GM20000 (cell line): Measurements from ENCODE around the gene PIGBOS1.
A peak's percentile ranks its signal among the peaks of the same experiment; 100 is the strongest.

Experiments used
- DNase-seq: peaks from one replicate; pipeline ENCODE4 v3.0.0; 2012; ENCODE audit warnings: low spot score
- TF ChIP-seq, protein P1 (sequence below): IDR thresholded peaks from 2 replicates; pipeline ENCODE4 v1.5.1; 2012; ENCODE audit warnings: mild to moderate bottlenecking, control low read depth; ENCODE audit errors: extremely low read depth, missing control alignments

PIGBOS1 gene

DNA sequence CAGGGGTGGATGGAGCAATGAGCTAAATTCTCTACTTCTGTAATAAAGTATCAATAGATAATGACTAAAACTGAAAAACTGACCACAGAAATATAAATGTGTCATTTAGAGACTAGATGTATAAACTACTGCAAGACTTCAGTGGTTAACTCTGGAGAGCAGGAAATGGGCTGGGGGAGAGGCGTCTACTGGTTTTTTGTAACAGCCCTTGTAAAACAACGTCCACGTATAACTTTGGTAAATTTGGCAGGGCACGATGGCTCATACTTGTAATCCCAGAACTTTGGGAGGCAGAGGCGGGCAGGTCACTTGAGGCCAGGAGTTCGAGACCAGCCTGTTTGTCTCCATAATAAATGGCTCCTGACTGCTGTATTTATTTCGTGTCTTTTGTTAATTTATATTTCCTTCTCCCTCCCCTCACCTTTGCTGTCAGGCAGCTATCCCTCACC lies 41.8 kb downstream of the PIGBOS1 start:
- DNase-seq: peak; percentile 69
- TF ChIP-seq, protein P1, sequence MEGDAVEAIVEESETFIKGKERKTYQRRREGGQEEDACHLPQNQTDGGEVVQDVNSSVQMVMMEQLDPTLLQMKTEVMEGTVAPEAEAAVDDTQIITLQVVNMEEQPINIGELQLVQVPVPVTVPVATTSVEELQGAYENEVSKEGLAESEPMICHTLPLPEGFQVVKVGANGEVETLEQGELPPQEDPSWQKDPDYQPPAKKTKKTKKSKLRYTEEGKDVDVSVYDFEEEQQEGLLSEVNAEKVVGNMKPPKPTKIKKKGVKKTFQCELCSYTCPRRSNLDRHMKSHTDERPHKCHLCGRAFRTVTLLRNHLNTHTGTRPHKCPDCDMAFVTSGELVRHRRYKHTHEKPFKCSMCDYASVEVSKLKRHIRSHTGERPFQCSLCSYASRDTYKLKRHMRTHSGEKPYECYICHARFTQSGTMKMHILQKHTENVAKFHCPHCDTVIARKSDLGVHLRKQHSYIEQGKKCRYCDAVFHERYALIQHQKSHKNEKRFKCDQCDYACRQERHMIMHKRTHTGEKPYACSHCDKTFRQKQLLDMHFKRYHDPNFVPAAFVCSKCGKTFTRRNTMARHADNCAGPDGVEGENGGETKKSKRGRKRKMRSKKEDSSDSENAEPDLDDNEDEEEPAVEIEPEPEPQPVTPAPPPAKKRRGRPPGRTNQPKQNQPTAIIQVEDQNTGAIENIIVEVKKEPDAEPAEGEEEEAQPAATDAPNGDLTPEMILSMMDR: no peak

DNA sequence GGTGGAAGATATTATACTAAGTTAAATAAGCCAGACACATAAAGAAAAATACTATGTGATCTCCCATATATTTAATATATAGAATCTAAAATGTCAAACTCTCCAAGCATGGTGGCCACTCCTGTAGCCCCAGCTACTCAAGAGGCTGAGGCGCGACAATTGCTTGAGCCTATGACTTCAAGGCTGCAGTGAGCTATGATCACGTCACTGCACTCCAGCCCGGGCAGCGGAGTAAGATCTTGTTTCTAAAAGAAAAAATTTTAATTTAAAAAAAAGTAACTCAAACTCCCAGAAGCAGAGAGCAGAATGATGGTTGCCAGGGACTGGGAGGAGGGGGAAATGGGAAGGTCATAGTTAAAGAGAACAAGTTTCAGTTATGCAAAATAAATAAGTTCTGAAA lies 42.6 kb downstream of the PIGBOS1 start:
- TF ChIP-seq, protein P1: no peak
- no peak for DNase-seq

DNA sequence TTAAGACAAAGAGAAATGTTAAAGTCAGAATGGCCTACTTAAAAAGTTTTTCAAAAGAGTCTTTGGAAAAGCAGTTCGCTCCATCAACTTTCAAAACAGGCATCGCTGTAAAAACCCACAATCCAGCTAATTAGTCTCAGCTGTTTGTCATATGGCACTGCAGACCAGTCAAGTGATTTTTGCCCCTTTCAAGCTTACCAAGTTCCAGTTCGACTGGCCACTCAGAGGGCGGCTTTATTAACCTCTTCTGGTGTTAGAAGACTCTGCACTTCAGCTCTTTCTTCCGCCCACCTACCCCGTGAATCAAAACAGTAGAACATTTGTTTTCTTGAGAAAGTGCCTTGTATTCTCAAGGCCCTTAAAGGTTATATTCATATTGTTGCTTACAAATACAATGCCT lies 48.6 kb downstream of the PIGBOS1 start:
- no peak for DNase-seq
- TF ChIP-seq, protein P1: no peak

DNA sequence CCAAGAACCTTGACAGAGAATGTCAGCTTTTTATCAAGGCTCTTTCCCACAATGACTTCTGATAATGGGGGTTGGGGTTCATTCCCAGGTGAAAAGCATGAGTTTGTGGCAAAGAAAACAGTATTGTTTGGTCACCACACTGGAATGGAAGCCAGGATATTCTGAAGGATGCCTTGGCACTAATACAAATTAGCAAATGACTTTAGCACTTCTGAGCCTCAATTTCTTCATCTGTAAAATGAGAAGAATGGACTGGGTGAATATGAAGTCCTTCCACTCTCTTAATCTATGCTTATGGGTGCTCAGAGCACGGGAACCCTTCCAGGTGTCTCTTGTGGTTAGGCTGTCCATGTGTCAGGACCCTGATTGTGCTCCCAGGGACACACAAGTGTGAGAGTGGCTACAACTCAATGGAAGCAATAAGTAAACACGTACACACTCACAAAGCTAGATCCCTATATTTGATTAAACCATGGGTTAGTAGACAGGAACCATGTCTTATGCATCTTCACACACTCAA lies 50.7 kb downstream of the PIGBOS1 start:
- TF ChIP-seq, protein P1: no peak
- no peak for DNase-seq

DNA sequence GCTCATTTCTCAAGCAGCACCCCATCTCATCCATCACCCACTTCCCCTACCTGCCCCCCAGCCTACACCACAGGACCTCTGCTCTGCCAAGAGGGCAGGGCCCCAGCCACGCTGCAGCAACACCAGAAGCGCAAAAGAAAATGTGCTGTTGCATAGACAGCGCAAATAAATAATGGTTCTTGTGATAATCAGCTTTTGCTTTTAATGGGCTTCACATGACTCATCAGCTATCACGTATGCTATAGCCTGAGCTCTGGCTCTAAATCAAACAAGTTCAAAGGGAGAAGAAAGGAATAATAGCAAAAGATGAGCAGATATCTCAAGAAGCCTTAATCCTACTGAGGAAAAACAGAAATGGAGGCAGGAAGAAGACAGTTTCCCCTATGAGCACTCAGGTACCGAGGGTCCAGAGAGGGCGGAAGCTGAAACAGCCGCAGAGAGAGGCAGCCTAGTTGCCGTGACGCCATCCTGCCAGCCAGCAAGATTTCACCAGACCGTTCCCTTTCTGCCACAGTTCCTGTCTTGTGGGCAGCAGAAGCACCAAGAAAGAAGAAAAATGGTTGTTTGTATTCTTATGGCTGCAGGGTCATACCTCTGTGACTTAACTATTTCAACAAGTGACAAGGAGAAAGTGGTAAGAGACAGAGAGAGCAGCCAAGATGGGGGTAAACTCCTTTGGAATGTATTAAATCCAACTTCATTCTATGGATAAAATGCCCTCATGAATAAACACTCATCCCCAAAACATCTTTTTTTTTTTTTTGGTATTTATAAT lies 51.3 kb downstream of the PIGBOS1 start:
- TF ChIP-seq, protein P1: no peak
- DNase-seq: no peak
